ENCODE data around the gene NUSAP1.
"Not testable (repeated sequence)": the region's sequence is repeated elsewhere in the genome, so short reads cannot be mapped to it uniquely, and the experiment has no call there.

Gene NUSAP1

DNA sequence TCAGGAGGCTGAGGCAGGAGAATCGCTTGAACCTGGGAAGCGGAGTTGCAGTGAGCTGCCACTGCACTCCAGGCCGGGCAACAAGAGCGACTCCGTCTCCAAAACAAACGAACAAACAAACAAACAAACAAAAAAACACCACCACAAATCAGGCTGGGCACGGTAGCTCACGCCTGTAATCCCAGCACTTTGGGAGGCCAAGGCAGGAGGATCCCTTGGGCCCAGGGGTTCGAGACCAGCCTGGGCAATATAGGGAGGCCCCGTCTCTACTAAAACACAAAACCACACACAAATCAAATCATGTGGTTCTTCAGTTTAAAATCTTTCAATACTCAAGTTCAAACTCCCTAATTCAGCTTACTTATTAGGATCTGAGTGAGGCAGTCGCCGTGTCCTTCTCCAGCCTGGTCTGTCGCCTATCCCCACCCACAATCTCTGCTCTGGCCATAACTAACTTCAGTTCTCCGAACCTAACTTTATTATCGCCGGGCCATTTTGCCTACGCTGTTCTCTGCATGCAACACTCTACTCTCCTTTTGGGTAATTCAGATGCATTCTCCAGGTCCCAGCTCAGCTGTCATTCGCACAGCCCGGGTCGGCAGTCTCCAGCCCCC lies 83.6 kb downstream of the NUSAP1 start:
- DNase-seq = no peak

DNA sequence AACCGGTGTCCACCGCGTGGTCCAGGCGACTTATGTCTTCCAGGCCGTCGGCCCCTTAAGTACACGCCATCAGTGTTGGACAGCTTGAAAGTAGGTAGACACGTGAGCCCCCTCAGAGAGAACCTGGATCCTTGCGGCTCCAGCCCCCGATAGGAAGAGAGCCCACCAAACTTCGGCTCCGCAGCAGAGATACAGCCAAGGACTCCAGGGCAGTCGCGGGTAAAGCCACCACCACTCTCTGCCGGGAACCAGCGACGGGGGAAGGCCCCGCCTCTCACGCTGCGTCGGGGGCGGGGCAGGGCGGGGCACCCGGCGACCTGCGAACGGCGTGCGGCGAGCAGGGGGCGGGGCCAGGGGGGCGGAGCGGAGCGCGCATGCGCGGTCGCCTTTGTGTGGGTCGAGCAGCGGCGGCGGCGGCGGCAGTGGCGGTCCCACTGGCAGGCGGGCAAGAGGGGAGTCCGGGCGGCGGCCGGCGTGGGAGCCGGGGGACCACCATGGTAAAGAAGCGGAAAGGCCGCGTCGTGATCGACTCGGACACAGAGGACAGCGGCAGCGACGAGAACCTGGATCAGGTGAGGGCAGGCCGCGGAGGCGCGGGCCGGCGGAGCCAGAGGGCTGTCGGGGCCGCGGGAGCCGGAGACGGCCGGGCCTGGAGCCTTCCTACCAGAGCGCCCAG lies 84.2 kb downstream of the NUSAP1 start, which contains the start of gene RTF1:
Gene RTF1 (plus strand): TSS at position 354 of the 676 bp plus-strand sequence. CDS start 21 bp downstream, at position 375.
- DNase-seq = peak; percentile 97

DNA sequence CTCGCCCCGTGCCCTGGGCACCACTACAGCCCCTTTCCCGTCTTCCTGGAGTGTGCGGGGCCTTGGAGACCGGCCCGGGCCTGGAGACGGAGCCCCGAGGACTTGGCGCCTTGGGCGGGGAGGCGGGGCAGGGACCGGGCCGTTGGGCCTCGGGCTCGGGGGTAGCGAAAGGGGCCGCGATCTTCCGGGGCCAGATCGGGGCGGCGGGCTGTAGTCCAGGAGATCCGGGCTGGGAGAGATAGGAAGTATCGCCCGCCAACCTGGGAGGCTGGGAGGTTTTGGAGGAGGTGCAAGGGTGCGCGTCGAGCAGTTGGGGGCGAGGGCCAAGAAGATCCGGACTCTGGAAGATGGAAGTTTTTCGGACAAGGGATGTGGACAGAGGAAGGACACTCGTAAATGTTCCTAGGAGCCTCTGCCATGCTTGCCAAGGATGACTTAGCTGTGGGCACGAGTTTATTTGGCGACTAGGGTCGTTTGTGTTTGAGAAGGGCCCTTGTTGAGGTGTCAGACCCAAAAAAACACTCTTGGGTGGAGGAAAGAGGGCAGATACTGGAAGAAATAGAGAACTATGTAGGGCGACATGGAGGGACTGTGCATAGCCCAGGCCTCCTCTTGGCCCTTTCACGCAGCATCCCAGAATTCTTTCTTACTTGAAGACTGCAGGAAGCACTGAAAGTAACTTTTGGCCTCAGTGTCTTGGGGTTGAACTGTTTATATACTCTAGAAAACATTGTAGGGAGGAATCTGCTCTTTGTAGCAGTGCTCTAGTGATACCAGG lies 84.9 kb downstream of the NUSAP1 start:
- peak; percentile 30 for DNase-seq

DNA sequence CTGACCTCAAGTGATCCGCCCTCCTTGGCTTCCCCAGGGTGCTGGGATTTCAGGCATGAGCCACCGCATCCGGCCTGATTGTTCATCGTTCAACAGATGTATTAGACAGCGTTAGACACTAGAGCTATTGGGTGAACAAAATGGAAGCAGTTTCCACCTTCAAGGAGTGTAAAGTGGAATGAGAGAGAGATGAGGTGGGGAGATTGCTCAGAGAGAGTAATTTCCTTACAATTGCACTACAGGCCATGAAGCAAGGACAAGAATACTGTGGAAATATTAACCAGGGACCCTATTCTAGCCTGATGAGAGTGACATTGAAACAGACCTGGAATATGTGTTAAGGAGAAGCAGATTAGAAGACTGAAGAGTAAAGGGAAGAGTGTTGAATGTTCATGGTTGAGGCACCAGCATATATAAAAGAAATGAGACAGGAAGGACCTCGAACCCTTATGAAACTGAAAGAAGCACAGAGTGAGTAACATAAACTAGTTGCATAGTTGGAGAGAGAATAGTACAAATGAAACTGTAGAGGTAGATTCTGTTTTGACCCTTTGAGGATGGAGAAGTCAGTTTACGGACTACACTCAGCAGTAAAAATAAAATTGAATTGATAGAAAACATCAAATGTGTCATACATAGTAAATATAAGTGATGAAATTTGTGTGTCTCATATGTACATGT lies 91.4 kb downstream of the NUSAP1 start:
- peak; percentile 72 for DNase-seq

DNA sequence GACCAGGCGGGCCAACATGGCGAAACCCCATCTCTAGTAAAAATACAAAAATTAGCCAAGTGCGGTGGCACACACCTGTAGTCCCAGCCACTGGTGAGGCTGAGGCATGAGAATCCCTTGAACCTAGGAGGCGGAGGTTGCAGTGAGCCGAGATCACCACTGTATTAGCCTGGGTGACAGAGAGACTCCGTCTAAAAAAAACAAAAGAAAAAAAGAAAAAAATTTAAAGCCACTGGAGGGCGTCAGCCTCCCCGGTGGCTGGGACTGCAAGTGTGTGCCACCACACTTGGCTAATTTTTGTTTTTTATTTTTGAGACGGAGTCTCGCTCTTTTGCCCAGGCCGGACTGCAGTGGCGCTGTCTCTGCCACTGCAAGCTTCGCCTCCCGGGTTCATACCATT lies 92.1 kb downstream of the NUSAP1 start:
- no peak for DNase-seq

DNA sequence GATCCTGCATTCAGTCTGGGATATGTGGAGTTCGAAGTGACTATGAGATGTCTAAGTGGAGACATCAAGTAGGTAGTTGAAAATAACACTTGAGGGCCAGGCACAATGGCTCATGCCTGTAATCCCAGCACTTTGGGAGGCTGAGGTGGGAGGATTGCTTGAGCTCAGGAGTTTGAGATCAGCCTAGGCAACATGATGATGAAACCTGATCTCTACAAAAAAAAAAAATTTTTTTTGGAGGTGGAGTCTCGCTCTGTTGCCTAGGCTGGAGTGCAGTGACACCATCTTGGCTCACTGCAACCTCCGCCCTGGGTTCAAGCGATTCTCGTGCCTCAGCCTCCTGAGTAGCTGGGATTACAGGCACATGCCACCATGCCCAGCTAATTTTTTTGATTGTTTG lies 93.2 kb downstream of the NUSAP1 start:
- DNase-seq = not testable (repeated sequence)

DNA sequence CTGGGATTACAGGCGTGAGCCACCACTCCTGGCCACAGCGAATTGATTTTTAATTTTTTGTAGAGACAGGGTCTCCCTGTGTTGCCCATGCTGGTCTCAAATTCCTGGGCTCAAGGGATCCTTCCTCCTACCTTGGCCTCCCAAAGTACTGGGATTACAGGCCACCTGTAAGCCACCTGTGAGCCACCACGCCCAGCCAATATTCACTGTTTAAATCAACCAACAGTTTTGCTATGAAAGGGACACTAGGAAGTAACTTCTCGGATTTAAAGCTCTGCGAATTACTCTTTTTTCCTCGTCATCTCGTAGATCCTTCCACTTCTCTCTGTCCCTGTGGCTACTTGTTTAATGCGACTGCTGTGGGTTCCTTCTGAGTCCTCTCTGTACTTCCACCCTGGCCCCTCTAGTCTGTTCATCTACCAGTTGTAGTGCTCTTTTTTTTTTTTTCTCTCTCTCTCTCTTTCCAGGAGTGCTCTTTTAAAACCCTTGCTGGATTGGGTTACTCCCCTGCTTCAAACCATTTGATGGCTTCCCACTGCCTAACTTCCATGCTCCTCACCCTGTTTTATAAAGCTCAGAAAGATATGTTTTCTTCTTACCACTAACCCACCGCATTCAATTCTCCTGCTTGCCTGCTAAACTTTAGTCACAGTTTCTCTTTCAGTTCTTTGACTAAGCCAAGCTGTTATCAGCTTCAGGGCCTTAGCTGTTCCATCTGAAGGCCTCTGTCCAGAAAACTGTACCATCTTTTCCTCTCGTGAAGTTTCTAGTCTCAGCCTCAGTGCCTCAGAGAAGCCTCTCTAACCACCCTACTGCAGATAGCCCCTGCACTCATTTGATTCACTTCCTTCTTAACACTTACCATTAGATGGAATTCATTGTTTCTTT lies 96.6 kb downstream of the NUSAP1 start:
- DNase-seq = peak; percentile 65
